HL-60 (cell line): ENCODE measurements around the gene SCGB3A1.

ENCODE experiments used
- DNase-seq, 2 experiments: peaks; one replicate each; pipeline ENCODE4 v3.0.0-alpha.2; 2010 to 2020; ENCODE audit warnings: low read depth in 1 of 2, low spot score in 1 of 2
- H3K27ac ChIP-seq: fragments of 250-450 bp; sonication (Bioruptor Pico); replicated peaks from 2 replicates; pipeline ENCODE4 v1.5.1; 2020; ENCODE audit warnings: mild to moderate bottlenecking, moderate library complexity
- H3K27me3 ChIP-seq: fragments of 250-450 bp; sonication (Bioruptor Pico); 2 replicates; pipeline ENCODE4 v1.5.1; 2021; ENCODE audit warnings: mild to moderate bottlenecking, moderate library complexity; ENCODE audit not compliant: insufficient read depth, poor library complexity, severe bottlenecking
- H3K4me3 ChIP-seq: replicated peaks from 2 replicates; pipeline ENCODE4 v1.5.1; 2011; ENCODE audit warnings: mild to moderate bottlenecking, control low read depth, low read length; ENCODE audit not compliant: insufficient read depth
- CTCF ChIP-seq: IDR thresholded peaks from one replicate; pipeline ENCODE4 v1.5.1; 2011; ENCODE audit warnings: low read length, control low read depth, inconsistent platforms; ENCODE audit not compliant: insufficient read depth
- GABPA ChIP-seq: IDR thresholded peaks from 2 replicates; pipeline ENCODE4 v1.6.1; 2012; ENCODE audit warnings: low read depth
- POLR2AphosphoS5 ChIP-seq: IDR thresholded peaks from 2 replicates; pipeline ENCODE4 v1.6.1; 2012; ENCODE audit warnings: low read depth
- REST ChIP-seq: IDR thresholded peaks from 2 replicates; pipeline ENCODE4 v1.6.1; 2012; ENCODE audit warnings: low read depth; ENCODE audit not compliant: insufficient replicate concordance
- SPI1 ChIP-seq: IDR thresholded peaks from 2 replicates; pipeline ENCODE4 v1.6.1; 2012; ENCODE audit warnings: low read depth, mild to moderate bottlenecking, borderline replicate concordance

SCGB3A1 gene

GRCh38 chr5:180613188-180613813 lies 22.0 kb upstream of the SCGB3A1 start:
- H3K27me3 ChIP-seq, result no peaks in the 10 kb centered on the region
- TF ChIP-seq CTCF, result no peak
- no peak for TF ChIP-seq REST
- TF ChIP-seq SPI1, result no peak
- TF ChIP-seq GABPA, result no peak
- TF ChIP-seq POLR2AphosphoS5, result no peak
- no peak for DNase-seq
- no peak overlapping the region for H3K4me3 ChIP-seq
- no peak overlapping the region for H3K27ac ChIP-seq

- TF ChIP-seq REST (no peak), POLR2AphosphoS5 (no peak), SPI1 (no peak), GABPA (no peak), CTCF (no peak)
- Histone ChIP-seq H3K4me3 (no peak overlapping the region), H3K27ac (no peak overlapping the region), H3K27me3 (no peaks in the 10 kb centered on the region)
- DNase-seq, result no peak
Measured at GRCh38 chr5:180612683-180613082, 21.4 kb upstream of the SCGB3A1 start.

GRCh38 chr5:180611140-180611850 lies 20.0 kb upstream of the SCGB3A1 start:
- H3K27me3 ChIP-seq, result no peaks in the 10 kb centered on the region
- TF ChIP-seq REST (no peak), CTCF (no peak), GABPA (no peak), SPI1 (no peak), POLR2AphosphoS5 (no peak)
- no peak overlapping the region for H3K27ac ChIP-seq
- no peak overlapping the region for H3K4me3 ChIP-seq
- DNase-seq, result no peak
